GM19438 (cell line): ENCODE data around the gene CACNA1C.

Source experiments
- ATAC-seq: cut with Tn5 transposase; IDR thresholded peaks from one replicate; pipeline ENCODE4 v1.9.1; 2021; ENCODE audit warnings: low read depth; ENCODE audit not compliant: unreplicated experiment

Gene CACNA1C

GRCh38 chr12:2268471-2269286, 215.9 kb downstream of the CACNA1C start:
- no peak for ATAC-seq

GRCh38 chr12:2270846-2271245, 218.1 kb downstream of the CACNA1C start:
- no peak for ATAC-seq

GRCh38 chr12:2271961-2272360, 219.2 kb downstream of the CACNA1C start:
- no peak for ATAC-seq

GRCh38 chr12:2273288-2273687, 220.5 kb downstream of the CACNA1C start:
- no peak for ATAC-seq

- ATAC-seq: no peak
These were observed 221.0 kb downstream of the CACNA1C start for GRCh38 chr12:2273751-2274150.

GRCh38 chr12:2274733-2275132, 221.9 kb downstream of the CACNA1C start:
- ATAC-seq: no peak

- ATAC-seq: no peak
These were observed 223.7 kb downstream of the CACNA1C start for GRCh38 chr12:2276288-2277033.

GRCh38 chr12:2277492-2278155, 224.8 kb downstream of the CACNA1C start:
- ATAC-seq: no peak

GRCh38 chr12:2281446-2281845, 228.7 kb downstream of the CACNA1C start:
- ATAC-seq: no peak

- ATAC-seq: no peak
These were observed 229.5 kb downstream of the CACNA1C start for GRCh38 chr12:2282318-2282717.

- ATAC-seq: no peak
These were observed 230.7 kb downstream of the CACNA1C start for GRCh38 chr12:2283480-2283879.

GRCh38 chr12:2283916-2284315, 231.1 kb downstream of the CACNA1C start:
- no peak for ATAC-seq

GRCh38 chr12:2284321-2284813, 231.6 kb downstream of the CACNA1C start:
- no peak for ATAC-seq

GRCh38 chr12:2284857-2285256, 232.1 kb downstream of the CACNA1C start:
- no peak for ATAC-seq

- no peak for ATAC-seq
These were observed 232.7 kb downstream of the CACNA1C start for GRCh38 chr12:2285462-2285861.

GRCh38 chr12:2286047-2286446, 233.3 kb downstream of the CACNA1C start:
- no peak for ATAC-seq

GRCh38 chr12:2286461-2287131, 233.8 kb downstream of the CACNA1C start:
- ATAC-seq: no peak

- ATAC-seq: no peak
These were observed 234.4 kb downstream of the CACNA1C start for GRCh38 chr12:2287151-2287550.

- no peak for ATAC-seq
These were observed 234.8 kb downstream of the CACNA1C start for GRCh38 chr12:2287589-2287988.

GRCh38 chr12:2288001-2288400, 235.2 kb downstream of the CACNA1C start:
- no peak for ATAC-seq

- no peak for ATAC-seq
These were observed 235.7 kb downstream of the CACNA1C start for GRCh38 chr12:2288471-2288870.
